ENCODE measurements around the gene SORCS2.

SORCS2 gene

DNA sequence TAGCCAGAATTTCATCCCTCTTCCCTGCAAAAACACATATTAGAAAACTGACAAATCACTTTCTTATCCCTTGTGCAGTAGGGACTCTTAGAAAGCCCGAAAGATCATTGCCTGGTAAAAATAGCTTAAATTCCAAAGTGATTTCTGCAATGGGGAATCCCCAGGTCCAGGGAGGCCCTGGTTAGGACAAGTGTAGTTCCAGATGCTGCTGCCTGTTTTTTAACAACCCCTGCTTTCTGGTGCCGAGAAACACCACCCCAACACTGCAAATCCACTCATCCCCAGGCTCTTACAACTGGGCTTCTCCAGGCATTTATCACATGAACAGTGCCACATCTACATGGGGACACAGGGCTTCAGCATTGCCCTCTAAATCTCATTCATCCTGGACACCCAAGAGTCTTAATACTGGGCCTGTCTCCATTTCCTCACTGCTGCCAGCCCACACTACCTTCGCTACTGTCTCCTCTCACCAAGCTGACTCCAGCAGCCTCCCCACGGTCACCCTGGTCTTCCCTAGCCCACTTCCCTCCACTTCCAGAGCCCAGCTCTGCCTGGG, 354.6 kb downstream of the SORCS2 start:
- H3F3A ChIP-seq (ENCODE audit: insufficient read depth, low read length): no peaks in the 10 kb centered on the region
- H3K36me3 ChIP-seq (ENCODE audit: insufficient read depth, low read length): no peaks in the 10 kb centered on the region
- no peak overlapping the region for H3K4me3 ChIP-seq (ENCODE audit: low read depth, low read length, poor library complexity, severe bottlenecking)
- no peaks in the 10 kb centered on the region for H3K9me2 ChIP-seq (ENCODE audit: low read depth, low read length)
- TF ChIP-seq, protein P1, sequence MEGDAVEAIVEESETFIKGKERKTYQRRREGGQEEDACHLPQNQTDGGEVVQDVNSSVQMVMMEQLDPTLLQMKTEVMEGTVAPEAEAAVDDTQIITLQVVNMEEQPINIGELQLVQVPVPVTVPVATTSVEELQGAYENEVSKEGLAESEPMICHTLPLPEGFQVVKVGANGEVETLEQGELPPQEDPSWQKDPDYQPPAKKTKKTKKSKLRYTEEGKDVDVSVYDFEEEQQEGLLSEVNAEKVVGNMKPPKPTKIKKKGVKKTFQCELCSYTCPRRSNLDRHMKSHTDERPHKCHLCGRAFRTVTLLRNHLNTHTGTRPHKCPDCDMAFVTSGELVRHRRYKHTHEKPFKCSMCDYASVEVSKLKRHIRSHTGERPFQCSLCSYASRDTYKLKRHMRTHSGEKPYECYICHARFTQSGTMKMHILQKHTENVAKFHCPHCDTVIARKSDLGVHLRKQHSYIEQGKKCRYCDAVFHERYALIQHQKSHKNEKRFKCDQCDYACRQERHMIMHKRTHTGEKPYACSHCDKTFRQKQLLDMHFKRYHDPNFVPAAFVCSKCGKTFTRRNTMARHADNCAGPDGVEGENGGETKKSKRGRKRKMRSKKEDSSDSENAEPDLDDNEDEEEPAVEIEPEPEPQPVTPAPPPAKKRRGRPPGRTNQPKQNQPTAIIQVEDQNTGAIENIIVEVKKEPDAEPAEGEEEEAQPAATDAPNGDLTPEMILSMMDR (IDR thresholded peaks at IDR 0.05; ENCODE audit: low read length): no peak
- no peak for TF ChIP-seq EZH2 (IDR thresholded peaks at IDR 0.05; ENCODE audit: borderline replicate concordance, low read length)
- no peak overlapping the region for H2AFZ ChIP-seq (ENCODE audit: low read length)
- H3K4me2 ChIP-seq (ENCODE audit: low read length): no peak overlapping the region
- no peaks in the 10 kb centered on the region for H4K20me1 ChIP-seq (ENCODE audit: insufficient read depth, low read length)
- no peaks in the 10 kb centered on the region for H3K9me3 ChIP-seq (ENCODE audit: low read length)
- H3K27ac ChIP-seq (ENCODE audit: low read depth, low read length, poor library complexity, severe bottlenecking): no peak overlapping the region
- H3K9ac ChIP-seq (ENCODE audit: low read length): no peak overlapping the region
- no peaks in the 10 kb centered on the region for H3K4me1 ChIP-seq (ENCODE audit: insufficient read depth, low read length, severe bottlenecking)
- H3K27me3 ChIP-seq (ENCODE audit: insufficient read depth, low read length): no peaks in the 10 kb centered on the region
- no peaks in the 10 kb centered on the region for H3K79me2 ChIP-seq (ENCODE audit: insufficient read depth, low read length)

DNA sequence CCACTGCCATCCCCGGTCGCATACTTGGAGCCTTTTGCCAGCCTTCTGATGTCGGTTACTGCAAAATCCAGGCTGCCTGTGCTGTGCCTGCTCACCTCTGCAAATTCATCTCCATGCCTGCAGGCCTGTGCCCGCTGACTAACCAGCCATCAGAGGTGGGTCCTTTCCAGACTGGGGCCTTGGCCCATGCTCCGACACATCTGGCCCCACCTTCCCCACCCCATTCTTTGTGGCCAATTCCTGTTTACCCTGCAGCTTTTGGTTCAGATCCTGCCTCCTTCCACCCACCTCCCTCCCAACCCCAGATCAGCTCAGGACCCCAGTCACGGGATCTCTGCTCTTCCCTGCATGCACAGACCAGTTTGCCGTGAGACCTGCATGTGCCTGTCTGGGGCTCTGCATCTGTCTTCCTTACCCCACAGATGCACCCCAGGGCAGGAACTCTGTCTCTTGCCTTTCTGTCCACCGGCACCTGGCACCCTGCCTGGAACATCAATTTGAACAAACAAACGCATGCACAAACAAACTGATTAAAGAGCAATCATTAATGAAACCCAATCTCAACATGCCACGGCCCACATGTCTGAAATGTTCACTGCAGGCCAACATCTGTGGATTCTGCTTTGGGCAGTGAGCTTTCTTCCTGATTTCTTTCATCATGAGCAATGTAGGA, 355.2 kb downstream of the SORCS2 start:
- H4K20me1 ChIP-seq (ENCODE audit: insufficient read depth, low read length): no peaks in the 10 kb centered on the region
- no peak overlapping the region for H3K4me2 ChIP-seq (ENCODE audit: low read length)
- H3K27ac ChIP-seq (ENCODE audit: low read depth, low read length, poor library complexity, severe bottlenecking): no peak overlapping the region
- no peak overlapping the region for H3K9ac ChIP-seq (ENCODE audit: low read length)
- no peaks in the 10 kb centered on the region for H3K36me3 ChIP-seq (ENCODE audit: insufficient read depth, low read length)
- no peaks in the 10 kb centered on the region for H3K9me2 ChIP-seq (ENCODE audit: low read depth, low read length)
- H2AFZ ChIP-seq (ENCODE audit: low read length): no peak overlapping the region
- H3K27me3 ChIP-seq (ENCODE audit: insufficient read depth, low read length): no peaks in the 10 kb centered on the region
- H3K4me1 ChIP-seq (ENCODE audit: insufficient read depth, low read length, severe bottlenecking): no peaks in the 10 kb centered on the region
- H3F3A ChIP-seq (ENCODE audit: insufficient read depth, low read length): no peaks in the 10 kb centered on the region
- H3K79me2 ChIP-seq (ENCODE audit: insufficient read depth, low read length): no peaks in the 10 kb centered on the region
- H3K9me3 ChIP-seq (ENCODE audit: low read length): no peaks in the 10 kb centered on the region
- no peak for TF ChIP-seq EZH2 (IDR thresholded peaks at IDR 0.05; ENCODE audit: borderline replicate concordance, low read length)
- TF ChIP-seq, protein P1 (IDR thresholded peaks at IDR 0.05; ENCODE audit: low read length): no peak
- H3K4me3 ChIP-seq (ENCODE audit: low read depth, low read length, poor library complexity, severe bottlenecking): no peak overlapping the region

DNA sequence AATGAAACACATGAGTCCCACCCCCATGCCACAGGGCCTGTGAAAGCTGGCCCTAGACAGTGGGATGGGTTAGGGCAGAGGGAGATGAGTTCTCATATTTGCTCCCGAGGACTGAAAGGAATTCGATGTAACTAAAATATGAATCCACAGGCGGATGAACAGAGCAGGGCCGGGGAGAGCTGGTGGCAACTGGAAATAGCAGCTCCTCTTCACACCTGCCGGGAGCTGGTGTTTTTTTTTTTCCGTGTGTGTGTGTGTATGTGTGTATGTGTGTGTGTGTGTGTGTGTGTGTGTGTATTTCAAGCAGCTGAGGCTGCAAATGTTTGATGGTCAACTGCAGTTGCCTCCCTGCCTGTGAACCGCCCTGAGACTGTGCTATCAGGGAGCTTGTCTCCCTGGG, 357.5 kb downstream of the SORCS2 start:
- no peak overlapping the region for H2AFZ ChIP-seq (ENCODE audit: low read length)
- no peaks in the 10 kb centered on the region for H3K4me1 ChIP-seq (ENCODE audit: insufficient read depth, low read length, severe bottlenecking)
- TF ChIP-seq EZH2 (IDR thresholded peaks at IDR 0.05; ENCODE audit: borderline replicate concordance, low read length): no peak
- TF ChIP-seq, protein P1 (IDR thresholded peaks at IDR 0.05; ENCODE audit: low read length): no peak
- no peak overlapping the region for H3K4me3 ChIP-seq (ENCODE audit: low read depth, low read length, poor library complexity, severe bottlenecking)
- no peaks in the 10 kb centered on the region for H3F3A ChIP-seq (ENCODE audit: insufficient read depth, low read length)
- H3K27me3 ChIP-seq (ENCODE audit: insufficient read depth, low read length): no peaks in the 10 kb centered on the region
- no peak overlapping the region for H3K27ac ChIP-seq (ENCODE audit: low read depth, low read length, poor library complexity, severe bottlenecking)
- H3K9ac ChIP-seq (ENCODE audit: low read length): no peak overlapping the region
- no peaks in the 10 kb centered on the region for H3K9me2 ChIP-seq (ENCODE audit: low read depth, low read length)
- no peaks in the 10 kb centered on the region for H3K9me3 ChIP-seq (ENCODE audit: low read length)
- no peaks in the 10 kb centered on the region for H3K36me3 ChIP-seq (ENCODE audit: insufficient read depth, low read length)
- no peaks in the 10 kb centered on the region for H4K20me1 ChIP-seq (ENCODE audit: insufficient read depth, low read length)
- H3K4me2 ChIP-seq (ENCODE audit: low read length): no peak overlapping the region
- no peaks in the 10 kb centered on the region for H3K79me2 ChIP-seq (ENCODE audit: insufficient read depth, low read length)

All from OCI-LY1 (cell line).